Measurements from ENCODE around the gene GARNL3. TPM values are rescaled to one million over a fixed set of nuclear protein-coding genes. Genes with fewer than 3 reads are reported as not detected.

The GARNL3 gene
- total RNA-seq, 2 experiments from 2014 or later: 0.63 to 1.8 TPM

GRCh38 chr9:127229691-127230417 lies 34.7 kb upstream of the GARNL3 start:
- Mint-ChIP-seq H3K36me3 (ENCODE audit: low read depth) (peaks cover 4% of the 10 kb centered on the region), H3K4me3 (no peak overlapping the region), H3K9me3 (no peaks in the 10 kb centered on the region), H3K27ac (no peak overlapping the region), H3K4me1 (ENCODE audit: low read depth) (peaks cover 11% of the 10 kb centered on the region), H3K27me3 (peaks cover 65% of the 10 kb centered on the region)
- POLR2A ChIA-PET: interaction anchor here (1.0 kb wide), 1 partner anchor 244 kb away, joined by 3 read pairs; no protein-coding TSS in a partner anchor
- intact Hi-C loops (cut with DNase I, micrococcal nuclease): loop anchor here in 1 of 2 experiments (10.0 kb wide), 1 partner anchor 925 kb away; no protein-coding TSS in a partner anchor
- no peak for TF ChIP-seq CTCF (IDR thresholded peaks at IDR 0.05)
- H3K27me3 ChIP-seq (ENCODE audit: control insufficient read depth in 1 of 2, insufficient read depth in 2 of 2, low read length in 2 of 2): peaks cover 0 to 25% of the 10 kb centered on the region in 2 experiments
- no peak for DNase-seq
- H3K4me3 ChIP-seq (ENCODE audit: low read length): no peak overlapping the region
- H3K36me3 ChIP-seq (ENCODE audit: insufficient read depth, low read length): no peaks in the 10 kb centered on the region
- CTCF ChIA-PET: interaction anchor here (1.4 kb wide), 1 partner anchor 15 kb away, joined by 4 read pairs; no protein-coding TSS in a partner anchor
- peaks cover 11% of the 10 kb centered on the region for H3K4me1 ChIP-seq (ENCODE audit: insufficient read depth, low read length)
- no peak overlapping the region for H3K27ac ChIP-seq (ENCODE audit: low read depth in 1 of 2, low read length in 2 of 2)
- H3K9me3 ChIP-seq (ENCODE audit: control insufficient read depth in 1 of 2, insufficient read depth in 1 of 2, low read length in 2 of 2): no peaks in the 10 kb centered on the region
- ATAC-seq (ENCODE audit: poor library complexity): no peak

DNA sequence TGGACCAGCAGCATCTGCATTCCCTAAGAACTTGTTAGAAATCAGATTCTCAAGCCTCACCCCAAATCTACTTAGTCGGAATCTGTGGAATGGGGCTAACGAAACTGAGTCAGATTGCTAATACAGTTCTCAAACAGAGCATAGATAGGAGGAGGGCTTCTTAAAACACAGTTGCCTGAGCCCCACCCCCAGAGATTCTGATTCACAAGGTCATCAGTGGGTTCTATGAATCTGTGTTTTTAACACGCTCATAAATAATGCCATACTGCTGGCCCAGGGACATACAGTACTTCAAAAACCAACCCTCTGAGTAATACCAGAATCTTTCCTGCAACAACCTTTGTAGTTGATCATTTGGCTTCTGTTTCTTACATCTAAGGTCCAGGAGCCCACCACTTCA lies 32.9 kb upstream of the GARNL3 start:
- ATAC-seq (ENCODE audit: poor library complexity): no peak
- Histone ChIP-seq H3K9me3 (ENCODE audit: control insufficient read depth in 1 of 2, insufficient read depth in 1 of 2, low read length in 2 of 2) (no peaks in the 10 kb centered on the region), H3K4me3 (ENCODE audit: low read length) (no peak overlapping the region), H3K27me3 (ENCODE audit: control insufficient read depth in 1 of 2, insufficient read depth in 2 of 2, low read length in 2 of 2) (peaks cover 2 to 38% of the 10 kb centered on the region in 2 experiments), H3K36me3 (ENCODE audit: insufficient read depth, low read length) (no peaks in the 10 kb centered on the region), H3K4me1 (ENCODE audit: insufficient read depth, low read length) (peaks cover under 1% of the 10 kb centered on the region), H3K27ac (ENCODE audit: low read depth in 1 of 2, low read length in 2 of 2) (no peak overlapping the region)
- Mint-ChIP-seq H3K27ac (no peak overlapping the region), H3K27me3 (peaks cover 73% of the 10 kb centered on the region), H3K4me3 (no peak overlapping the region), H3K36me3 (ENCODE audit: low read depth) (no peaks in the 10 kb centered on the region), H3K9me3 (no peaks in the 10 kb centered on the region), H3K4me1 (ENCODE audit: low read depth) (peaks cover 1% of the 10 kb centered on the region)
- TF ChIP-seq CTCF (IDR thresholded peaks at IDR 0.05): no peak
- intact Hi-C loops (cut with DNase I, micrococcal nuclease): no loop called here
- CTCF ChIA-PET: interaction anchor here (1.4 kb wide), 1 partner anchor 13 kb away, joined by 4 read pairs; no protein-coding TSS in a partner anchor
- POLR2A ChIA-PET: no interaction called here
- DNase-seq: no peak

DNA sequence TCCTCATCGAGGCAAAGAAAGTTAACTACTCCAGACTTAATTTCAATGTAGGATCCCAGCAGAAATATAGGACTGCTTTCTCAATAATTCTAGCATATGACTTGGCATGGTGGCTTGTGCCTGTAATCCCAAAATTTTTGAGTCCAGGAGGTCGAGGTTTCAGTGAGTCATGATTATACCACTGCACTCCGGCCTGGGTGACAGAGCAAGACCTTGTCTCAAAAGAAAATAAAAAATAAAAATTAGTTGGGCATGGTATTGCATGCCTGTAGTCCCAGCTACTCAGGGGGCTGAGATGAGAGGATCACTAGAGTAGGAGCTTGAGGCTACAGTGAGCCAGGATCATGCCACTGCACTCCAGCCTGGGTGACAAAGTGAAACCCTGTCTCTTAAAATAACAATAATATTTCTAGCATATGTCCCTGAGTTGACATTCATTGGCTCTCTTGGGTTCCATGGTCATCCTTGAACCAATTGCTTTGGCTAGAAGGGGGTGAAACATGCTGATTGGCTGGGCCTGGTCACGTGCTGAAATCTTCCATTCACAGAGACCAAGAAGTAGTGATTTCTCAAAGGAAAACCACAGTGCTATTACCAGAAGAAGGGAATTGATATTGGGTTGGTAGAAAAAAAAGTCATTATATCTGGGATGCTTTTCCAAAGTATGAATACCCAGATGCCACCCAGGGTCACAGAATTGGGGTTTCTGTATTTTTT lies 31.6 kb upstream of the GARNL3 start:
- H3K4me3 Mint-ChIP-seq: no peak overlapping the region
- H3K4me1 Mint-ChIP-seq (ENCODE audit: low read depth): no peaks in the 10 kb centered on the region
- no peaks in the 10 kb centered on the region for H3K9me3 Mint-ChIP-seq
- no peaks in the 10 kb centered on the region for H3K36me3 ChIP-seq (ENCODE audit: insufficient read depth, low read length)
- intact Hi-C loops (cut with DNase I, micrococcal nuclease): no loop called here
- ChIA-PET POLR2A (no interaction called here), CTCF (no interaction called here)
- DNase-seq (no peak), ATAC-seq (ENCODE audit: poor library complexity) (no peak)
- no peak overlapping the region for H3K27ac ChIP-seq (ENCODE audit: low read depth in 1 of 2, low read length in 2 of 2)
- no peak overlapping the region for H3K27ac Mint-ChIP-seq
- H3K9me3 ChIP-seq (ENCODE audit: control insufficient read depth in 1 of 2, insufficient read depth in 1 of 2, low read length in 2 of 2): no peaks in the 10 kb centered on the region
- H3K36me3 Mint-ChIP-seq (ENCODE audit: low read depth): no peaks in the 10 kb centered on the region
- H3K4me3 ChIP-seq (ENCODE audit: low read length): no peak overlapping the region
- H3K27me3 ChIP-seq (ENCODE audit: control insufficient read depth in 1 of 2, insufficient read depth in 2 of 2, low read length in 2 of 2): peaks cover 2 to 38% of the 10 kb centered on the region in 2 experiments
- TF ChIP-seq CTCF (IDR thresholded peaks at IDR 0.05): no peak
- no peaks in the 10 kb centered on the region for H3K4me1 ChIP-seq (ENCODE audit: insufficient read depth, low read length)
- H3K27me3 Mint-ChIP-seq: peaks cover 80% of the 10 kb centered on the region

Data from CD4-positive, alpha-beta T cell (primary cell).